HUDEP-2 (cell line): ENCODE data around the gene PRKCD.
A peak's percentile ranks its signal among the peaks of the same experiment; 100 is the strongest.

Source experiments
- DNase-seq, 76 experiments: peaks; one replicate each; lab custom pipeline; 2025; ENCODE audit not compliant: unreplicated experiment in 76 of 76; lab: John Stamatoyannopoulos, UW

Gene PRKCD

DNA sequence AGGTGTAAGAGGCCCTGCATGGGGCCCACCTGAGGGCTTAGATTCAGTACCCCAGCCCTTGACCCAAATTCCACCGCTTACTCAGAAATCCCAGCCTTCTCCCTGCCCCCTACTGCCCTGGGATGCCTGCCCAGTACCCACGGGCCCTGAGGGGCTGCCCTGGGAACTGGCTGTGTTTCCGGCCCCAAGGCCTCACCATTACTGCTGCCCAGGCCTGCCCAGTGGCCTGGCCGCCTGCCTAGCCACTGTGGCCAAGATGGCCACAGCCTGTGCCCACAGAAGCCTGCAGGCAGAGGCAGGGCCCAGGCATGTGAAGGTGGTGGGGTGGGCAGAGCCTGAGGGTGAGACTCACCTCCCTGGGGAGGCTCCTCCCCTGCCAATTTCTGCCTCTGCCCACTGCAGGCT, 6.1 kb upstream of the PRKCD start:
- DNase-seq = no peak

DNA sequence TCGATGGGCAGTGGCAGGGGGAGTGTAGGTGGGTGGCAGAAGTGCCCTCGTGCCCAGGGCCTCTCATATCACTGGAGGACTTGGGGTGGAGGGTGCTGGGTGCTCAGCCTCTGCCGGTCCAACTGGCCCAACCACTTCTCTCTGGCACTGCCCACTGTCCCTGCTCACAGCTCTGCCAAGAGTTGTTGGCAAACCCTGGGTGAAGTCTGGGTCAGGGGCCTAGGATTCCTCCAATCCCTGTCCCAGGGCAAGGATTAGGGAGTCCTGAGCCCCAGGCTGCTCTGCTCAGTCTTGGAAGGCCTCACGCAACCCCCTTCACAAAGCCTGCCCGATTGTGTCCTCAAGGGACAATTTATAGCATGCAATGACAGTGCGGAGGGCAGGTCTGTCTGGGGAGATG, 5.2 kb upstream of the PRKCD start:
- no peak for DNase-seq

DNA sequence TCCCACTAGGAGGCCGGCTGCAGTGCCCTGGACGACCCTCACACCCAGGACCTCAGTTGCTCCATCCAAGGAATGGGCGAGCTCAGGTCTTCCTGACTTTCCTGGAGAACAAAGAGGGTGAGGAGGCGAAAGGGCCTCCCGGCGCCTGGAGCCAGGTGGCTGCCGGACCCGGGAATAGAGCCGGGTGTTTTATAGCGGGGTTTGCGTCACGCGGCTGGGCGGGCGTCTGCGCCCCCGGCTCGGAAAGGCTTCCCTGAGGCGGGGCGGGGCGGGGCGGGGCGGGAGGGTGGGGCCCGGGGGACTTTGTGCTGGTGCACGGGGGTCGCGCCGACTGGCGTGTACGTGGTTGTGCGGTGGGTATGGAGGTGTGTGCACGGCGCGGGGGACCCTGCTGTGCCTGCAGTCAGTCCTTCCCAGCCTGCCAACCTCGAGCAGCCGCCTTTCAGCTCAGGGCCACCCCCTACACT, 4.6 kb upstream of the PRKCD start:
- DNase-seq = no peak

DNA sequence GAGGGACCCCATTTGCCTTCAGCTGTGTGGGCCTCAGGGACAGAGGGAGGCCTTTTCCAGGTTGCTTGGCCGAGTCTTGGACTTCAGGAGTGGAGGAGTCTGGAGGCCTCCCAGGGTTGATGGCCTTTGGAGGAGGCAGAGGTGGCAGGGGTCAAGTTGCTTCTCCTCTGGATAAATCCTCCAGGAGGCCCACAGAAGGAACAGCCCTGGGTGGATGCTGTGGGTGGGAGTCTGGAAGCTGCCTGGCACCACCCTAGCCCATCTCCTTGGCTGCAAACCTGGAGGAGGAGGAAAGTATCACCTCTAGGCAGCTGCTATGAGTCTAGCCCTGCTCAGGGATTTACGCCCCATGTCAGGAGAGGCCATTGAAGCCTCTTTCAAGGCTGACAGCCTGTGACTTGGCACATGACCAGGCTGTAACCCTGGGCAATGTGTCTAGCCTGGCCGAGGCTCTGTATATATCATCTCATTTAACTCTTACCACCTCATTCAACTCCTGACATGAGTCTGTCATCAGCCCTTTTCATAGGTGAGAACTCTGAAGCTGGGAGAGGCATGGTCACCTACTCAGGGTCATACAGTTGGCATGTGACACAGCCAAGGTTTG, 2.9 kb upstream of the PRKCD start:
- no peak for DNase-seq

DNA sequence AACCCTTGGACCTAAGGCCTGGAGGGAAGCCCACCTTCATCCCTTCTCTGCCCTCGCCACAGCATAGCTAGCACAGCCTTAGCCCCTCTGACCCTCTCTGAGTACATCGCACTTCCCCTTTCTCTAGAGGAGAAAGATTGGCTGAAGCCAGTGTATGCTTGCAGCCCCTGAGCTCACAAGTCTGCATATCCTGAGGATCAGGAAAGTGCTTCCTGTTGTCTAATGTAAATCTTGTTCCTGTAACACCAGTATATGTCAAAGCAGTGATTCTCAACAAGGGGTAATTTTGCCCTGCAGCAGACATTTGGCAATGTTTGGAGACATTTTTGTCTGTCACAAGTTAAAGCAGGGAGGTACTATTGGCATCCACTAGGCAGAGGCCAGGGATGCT, 2.2 kb upstream of the PRKCD start:
- no peak for DNase-seq

DNA sequence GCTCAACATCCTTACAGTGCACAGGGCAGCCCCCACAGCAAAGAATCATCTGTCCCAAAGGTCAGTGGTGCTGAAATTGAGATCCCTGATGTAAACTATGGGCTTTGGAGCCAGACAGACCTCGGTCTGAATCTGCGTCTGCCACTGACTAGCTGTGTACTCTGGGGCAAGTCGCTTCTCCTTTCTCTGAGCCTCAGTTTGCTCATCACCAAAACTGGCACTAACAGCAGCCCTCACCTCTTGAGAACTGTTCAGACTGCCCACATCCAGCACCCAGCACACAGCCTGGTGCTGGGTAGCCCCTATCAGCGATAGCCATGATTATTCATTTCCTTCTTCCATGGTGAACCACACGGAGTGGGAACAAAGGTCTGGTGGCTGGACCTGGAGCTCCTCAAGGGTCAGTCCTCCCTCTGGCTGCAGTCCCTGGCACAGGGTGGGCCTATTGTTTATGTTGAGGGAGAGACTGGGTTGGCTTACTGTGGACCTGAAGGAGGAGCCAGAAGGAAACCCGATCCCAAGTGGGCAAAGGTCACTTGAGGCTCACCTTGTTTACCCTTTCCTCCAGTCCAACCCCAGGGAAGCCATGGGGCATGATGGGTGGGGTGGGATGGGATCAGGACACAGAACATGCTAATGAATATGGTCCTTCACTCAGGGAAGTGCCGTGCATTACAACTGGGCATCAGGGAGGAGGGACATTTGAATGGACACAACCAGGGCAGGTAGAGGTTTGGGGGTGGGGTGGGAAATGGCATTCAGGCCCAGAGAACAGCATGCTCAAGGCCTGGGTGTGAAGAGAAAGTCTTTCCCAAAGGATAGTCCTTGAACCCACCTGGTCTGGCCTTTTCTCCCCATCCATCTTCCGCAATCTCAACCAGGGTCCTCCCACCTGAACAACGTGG, 1.6 kb upstream of the PRKCD start:
- no peak for DNase-seq

DNA sequence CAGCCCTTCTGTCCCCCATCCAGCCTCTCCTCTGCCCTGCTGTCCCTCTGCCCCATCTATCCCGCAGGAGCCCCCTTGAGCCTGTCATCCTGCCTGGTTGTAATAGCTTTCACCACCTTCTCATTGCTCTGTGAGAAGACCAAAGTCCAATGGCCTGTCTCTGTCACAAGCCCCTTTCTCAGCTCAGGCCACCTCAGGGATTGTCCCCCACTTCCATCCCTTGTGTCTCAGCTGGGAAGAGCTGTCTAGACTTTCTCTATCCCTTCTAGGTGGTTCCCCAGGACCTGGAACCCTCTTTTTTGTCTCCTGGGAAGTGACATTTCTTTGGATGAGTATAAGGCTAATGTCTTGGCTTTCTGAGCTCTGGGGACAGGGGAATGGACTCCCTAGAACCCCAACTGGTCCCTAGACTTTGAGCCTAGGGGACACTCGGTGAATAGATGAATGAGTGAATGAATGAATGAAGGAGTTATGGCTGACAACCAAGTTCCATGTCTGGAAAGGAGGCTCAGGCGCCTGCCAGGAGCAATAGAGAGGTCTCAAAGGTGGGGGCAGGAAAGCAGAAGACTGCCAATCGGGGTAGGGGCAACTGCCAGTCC, 849 bp upstream of the PRKCD start:
- DNase-seq = no peak

DNA sequence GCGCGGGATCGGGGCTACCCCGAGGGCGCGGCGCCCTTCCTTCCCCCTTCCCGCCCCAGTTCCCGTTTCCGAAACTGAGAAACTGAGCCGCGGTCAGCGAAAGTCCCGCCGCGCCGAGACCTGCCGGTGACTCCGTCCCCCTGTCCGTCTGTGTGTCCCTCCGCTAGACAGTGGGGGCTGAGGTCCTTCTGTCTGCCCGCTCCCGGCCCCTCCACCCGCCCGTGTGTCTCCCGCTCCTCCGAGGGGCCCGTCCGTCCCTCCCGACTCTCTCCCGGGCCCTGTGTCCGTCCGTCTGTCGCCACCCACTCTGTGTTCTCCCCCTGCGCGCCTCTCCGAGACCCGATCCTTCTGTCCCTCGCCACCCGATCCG, 426 bp downstream of the PRKCD start:
- DNase-seq = peak in 1 of 76 experiments; percentile 17

DNA sequence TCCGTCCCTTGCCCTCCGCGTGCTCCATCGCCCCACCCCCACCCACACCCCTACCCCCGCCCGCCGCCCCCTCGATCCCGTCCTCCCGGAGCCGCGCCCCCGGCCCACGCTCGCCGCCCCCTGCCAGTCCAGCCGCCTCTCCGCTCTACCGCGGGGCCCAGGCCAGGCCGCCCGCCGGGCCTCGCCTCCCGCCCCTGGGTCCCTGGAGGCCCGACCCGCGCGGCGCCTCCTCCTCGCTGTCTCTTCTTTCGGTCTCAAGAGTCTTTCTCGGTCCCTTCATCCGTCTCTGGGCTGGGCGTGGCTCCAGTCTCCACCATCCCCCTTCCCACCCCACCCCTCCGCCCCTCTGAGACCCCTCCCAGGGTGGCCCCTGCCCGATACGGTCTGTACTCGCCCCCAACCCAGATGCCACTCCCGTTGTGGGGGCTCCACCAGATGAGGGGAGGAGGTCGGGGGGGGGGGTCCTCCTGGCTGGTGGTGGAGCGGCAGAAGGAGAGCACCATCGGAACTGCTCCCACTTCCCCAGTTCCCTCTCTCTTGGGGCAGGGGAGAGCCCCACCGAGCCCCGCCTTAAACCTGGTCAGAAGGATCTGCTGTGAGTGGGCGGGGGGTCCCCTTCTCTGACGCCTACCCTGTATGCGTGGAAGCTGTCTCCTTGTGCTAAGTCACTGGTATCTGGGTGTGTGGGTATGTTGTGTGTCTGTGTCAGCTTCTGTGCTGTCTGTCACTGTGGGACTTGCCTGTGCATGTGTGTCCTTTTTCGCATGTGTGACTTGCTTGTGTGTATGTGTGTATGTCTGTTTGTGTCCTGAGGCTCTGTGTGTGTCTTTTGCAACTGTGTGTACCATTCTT, 1.0 kb downstream of the PRKCD start:
- DNase-seq = peak in 3 of 76 experiments; percentile 13 to 19 (median 13)

DNA sequence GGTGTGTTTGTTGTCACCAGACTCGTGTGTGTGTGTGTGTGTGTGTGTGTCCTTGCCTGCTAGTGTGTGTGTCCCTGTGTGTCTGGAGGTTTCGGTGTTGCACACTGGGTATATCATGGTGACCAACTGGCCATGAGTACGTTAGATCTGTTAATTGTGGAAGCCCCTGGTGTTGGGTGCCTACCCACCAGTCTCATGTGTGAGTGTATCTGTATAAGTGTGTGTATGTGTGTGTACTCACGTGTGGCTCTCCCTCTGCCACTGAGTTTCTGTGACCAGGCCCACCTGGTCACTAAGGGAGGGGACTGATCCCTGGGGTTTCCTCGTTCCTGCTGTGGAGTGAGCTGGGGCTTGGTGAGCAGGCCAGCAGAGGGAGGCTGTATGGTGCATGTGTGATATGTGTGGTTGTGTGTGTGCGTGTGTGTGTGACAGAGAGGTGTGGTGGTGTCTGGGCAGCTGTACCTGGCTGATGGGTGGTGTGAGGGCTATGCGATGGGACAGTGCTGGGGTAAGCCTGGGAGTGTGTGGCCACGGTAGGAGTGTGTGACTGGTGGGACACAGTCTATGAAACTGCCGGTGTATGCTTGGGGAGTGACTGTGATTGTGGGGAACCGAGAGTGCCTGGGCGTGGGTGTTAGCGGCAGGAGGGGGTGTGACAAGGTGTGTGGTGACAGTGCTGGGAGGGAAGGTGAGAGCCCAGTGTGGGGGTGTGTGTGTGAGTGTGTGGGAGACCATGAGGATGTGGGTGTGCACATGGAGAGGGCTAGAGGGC, 1.8 kb downstream of the PRKCD start:
- no peak for DNase-seq

DNA sequence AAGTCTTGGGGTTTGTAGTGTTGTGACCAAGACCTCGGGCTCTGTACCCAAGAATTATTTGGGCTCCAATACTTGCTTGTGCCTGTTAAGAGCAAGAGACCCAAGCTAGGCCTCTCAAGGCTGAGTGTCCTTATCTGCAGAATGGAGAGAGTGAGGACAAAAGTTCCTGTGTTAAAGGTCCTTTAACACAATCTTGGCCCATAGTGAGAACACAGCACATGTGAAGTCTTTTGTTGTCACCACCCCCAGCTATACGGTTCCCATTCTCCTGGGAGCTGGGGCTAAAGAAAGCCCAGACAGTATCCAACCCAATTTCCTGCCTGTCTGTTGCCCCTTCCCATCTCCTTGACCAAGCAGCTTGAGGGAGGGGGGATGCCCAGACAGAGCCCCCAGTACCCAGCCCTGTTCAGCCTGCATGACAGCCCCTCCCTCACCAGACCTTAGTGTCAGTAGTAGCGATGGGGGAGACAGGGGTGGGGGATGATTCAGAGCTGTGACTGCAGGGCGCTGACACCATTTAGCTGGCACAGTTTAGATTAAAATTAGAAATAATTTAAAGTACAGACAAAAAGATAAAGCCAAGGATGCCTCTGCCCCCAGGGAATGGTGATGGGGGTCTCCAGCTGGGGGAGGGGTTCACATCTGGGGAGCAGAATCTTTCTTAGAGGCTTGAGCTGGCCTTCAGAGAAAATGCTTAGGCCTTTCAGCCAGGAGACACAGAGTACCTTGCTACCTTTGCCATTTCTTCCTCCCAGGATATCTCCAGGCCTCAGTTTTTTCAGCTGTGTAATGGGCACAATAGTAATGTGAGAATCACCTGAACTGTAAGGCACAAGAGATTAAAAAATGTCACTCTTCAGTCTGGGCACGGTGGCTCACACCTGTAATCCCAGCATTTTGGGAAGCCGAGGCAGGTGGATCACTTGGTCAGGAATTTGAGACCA, 2.7 kb downstream of the PRKCD start:
- peak in 2 of 76 experiments; percentile 7 to 21 for DNase-seq

DNA sequence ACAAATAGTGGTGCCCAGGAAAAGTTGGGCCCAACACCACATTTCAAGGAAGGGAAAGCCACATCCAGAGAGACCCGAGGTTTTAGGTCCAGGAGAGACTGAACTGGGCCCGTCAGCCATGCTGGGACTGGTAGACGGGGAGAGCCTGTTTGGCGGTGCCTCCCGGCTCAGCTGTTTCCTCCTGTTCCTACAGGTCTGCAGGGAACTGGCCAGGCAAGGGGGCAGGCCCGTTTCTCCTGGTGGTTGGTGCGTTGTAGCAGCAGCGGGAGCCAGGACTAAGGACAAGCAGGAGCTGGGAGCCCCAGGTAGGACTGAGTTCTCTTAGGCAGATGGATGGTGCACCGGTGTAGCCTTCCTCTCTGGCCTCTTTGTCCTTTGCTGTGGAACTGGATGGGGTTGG, 3.9 kb downstream of the PRKCD start:
- DNase-seq = no peak

DNA sequence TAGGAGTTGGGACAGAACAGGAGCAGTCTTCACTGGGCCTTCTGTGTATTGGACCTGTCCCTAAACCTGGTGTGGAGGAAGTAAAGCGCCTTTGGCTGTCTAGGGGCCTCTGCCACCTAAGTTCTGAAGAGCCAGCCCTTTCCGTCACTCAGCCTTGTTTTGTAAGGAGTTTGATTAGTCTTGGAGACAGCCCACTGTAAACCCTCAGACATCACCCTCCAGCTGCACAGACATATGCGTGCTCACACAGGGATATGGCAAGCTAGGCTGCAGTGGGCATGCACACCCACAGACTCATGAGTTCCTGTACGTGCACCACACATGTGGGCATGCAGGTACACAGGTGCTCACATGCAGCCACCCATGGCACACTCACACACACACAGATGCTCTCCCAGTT, 5.2 kb downstream of the PRKCD start:
- no peak for DNase-seq

DNA sequence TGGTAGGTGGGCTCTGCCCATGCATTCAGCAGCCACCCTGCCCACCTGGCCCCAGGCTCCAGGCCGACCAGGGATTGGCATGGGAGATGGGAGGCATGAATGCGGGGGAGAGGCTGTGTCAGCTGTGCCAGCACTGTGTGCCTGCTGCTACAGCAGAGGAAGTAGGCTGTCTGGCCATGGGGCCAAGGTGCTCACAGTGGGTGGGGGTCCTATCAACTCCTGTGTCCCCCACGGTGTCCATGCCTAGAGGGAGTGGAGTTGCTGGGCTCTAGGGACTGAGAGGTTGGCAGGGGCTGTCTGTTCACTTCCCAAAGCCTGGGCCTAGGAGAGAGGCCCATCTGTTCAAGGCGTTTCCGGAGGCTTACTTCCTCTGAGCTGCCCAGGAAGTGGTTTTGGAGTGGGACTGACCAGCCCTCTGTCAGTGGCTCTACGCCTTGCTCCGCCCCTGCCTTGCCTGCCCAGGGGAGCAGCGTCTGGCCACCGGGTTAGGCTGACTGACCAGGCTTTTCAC, 5.8 kb downstream of the PRKCD start:
- DNase-seq = peak in 1 of 76 experiments; percentile 6

DNA sequence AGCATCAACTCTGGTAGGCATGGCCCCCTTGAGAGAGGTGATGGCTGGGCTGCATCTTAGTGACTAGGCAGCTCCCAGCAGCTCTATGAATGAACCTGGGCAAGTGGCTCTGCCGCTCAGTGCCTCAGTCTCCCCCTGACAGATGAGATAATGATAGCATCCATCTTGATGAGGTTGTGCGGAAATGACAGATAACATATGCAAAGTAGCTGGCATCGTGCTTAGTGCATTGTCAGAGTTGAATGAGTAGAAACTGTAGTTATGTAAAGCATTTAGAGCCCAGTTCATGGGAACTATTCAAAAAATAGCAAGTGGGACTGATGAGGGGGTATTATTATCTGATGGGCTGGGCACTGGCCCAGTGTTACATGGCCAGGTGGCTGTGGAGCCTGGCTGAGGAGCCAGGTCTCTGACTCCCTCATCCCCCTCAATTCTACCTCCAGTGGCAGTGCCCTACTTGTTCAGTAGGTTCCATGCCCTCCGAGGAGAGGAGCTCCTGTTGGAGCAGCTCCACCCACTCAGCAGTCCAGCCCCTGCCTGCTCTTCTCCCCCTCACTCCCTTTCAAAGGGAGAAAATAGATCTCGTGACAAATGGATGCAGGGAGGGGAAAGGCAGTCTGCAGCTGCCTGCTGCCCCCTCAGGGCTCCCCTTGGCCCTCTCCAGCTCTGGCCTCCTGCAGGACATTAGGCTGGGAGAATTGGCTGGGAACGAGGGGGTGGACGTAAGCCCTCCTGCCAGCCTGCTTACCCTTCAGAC, 6.6 kb downstream of the PRKCD start:
- DNase-seq = no peak

DNA sequence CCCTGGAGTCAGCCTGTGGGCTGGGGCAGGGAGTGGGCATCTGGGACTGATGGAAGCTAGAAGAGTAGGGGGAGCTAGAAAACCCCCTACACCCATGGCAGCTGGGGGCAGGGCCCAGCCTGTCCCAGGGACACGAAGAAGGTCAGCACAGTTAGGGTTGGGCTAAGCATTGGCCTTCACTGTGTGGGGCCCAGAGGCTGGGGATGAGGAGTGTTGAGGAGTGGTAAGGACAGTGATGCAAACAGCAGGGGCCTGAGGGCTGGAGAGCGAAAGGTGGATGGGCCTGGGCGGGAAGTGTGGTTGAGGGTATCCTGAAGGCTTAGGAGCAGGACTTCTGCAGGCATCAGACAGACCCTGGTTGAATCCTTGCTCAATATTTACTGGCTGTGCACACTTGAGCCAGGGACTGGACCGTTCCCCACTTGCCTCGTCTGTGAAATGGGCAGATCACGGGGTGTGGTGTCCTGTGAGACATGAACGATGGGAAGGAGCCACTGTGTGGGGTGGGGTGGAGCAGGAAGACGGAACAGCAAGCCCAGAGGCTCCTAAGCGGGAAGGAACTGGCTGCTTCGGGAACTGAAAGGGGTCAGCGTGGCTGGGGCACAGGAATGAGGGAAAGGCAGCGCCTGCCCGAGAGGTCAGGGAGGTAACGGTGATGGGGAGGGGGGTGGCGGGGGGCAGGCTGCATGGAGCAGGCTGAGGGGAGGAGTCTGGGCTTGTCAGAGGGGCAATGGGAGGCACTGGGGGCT, 7.3 kb downstream of the PRKCD start:
- no peak for DNase-seq

DNA sequence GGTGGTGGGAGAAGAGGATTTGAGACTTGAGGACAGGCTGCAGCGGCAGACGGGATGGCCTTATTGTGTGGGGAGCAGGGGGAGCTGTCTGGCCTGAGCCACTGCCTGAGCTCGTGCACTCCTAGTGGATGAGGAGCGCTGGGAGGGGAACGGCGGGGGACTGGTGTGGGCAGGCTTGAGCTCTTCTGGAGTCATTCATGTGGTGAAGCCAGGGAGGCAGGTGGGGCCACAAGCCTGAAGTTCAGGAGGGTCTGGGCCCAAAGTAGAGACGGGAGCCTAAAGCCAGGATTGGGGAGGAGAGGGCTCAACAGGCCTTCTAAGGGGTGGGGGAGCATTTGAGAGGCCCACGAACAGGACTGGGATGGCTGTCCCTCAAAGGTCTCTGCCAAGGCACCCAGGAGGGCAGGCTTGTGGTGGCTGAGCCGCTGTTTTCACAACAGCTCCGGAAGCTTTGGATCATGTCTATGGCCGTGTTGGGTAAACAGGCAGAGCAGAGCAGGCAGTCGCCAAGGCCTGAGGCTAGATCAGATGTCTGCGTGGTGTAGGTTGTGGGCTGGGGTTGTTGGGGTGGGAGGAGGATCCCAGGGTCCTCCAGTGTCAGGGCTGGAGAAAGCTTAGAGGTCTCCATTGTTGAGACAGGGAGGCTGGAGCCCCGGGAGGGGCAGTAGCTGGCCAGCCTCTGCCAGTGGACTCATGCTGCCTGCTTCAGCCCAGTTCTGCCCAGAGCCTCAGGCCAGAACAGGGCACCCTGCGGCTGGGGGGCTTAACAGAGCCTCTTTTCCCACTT, 8.2 kb downstream of the PRKCD start:
- no peak for DNase-seq
